ENCODE data around the gene RAI14. TPM values are rescaled to one million over a fixed set of nuclear protein-coding genes. Genes with fewer than 3 reads are reported as not detected.

RAI14 gene
- total and polyA plus RNA-seq, 2 experiments from 2014 or later: 42.2 to 49.6 TPM

DNA sequence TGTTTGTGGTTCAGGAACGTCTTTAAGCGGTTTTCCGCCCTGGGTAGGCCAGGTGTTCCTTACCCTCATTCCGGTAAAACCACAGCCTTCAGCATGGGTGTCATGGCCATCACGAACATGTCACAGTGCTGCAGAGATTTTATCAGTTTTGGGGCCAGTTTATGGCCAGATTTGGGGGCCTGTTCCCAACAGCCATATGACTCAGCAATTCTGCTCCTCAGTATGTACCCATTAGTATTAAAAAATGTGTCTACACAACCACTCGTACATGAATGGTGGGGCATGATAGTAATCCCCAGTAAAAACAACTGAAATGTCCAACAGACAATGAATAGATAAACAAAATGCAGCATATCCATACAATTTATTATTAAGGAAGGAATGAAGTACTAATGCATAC is 130.9 kb downstream of the RAI14 start:
- Histone ChIP-seq H3K36me3 (replicated peaks; ENCODE audit: insufficient read depth, low read depth) (no peaks in the 10 kb centered on the region), H2AFZ (no peak overlapping the region), H3K27me3 (no peaks in the 10 kb centered on the region), H3K27ac (no peak overlapping the region), H3K4me3 (no peak overlapping the region), H3K9me3 (ENCODE audit: low read depth) (no peaks in the 10 kb centered on the region), H3K9me2 (replicated peaks; ENCODE audit: insufficient read depth) (no peaks in the 10 kb centered on the region), H3K4me1 (ENCODE audit: insufficient read depth) (no peaks in the 10 kb centered on the region), H3K4me2 (no peak overlapping the region), H3K79me2 (peaks cover 3% of the 10 kb centered on the region), H4K20me1 (ENCODE audit: insufficient read depth, poor library complexity, severe bottlenecking) (no peaks in the 10 kb centered on the region)
- no peak for DNase-seq (ENCODE audit: low spot score)
- TF ChIP-seq EZH2 (IDR thresholded peaks at IDR 0.05; ENCODE audit: borderline replicate concordance) (no peak), EZH2phosphoT487 (IDR thresholded peaks at IDR 0.05; ENCODE audit: low read depth, severe bottlenecking, unreplicated experiment) (no peak)
- TF ChIP-seq, protein P1, sequence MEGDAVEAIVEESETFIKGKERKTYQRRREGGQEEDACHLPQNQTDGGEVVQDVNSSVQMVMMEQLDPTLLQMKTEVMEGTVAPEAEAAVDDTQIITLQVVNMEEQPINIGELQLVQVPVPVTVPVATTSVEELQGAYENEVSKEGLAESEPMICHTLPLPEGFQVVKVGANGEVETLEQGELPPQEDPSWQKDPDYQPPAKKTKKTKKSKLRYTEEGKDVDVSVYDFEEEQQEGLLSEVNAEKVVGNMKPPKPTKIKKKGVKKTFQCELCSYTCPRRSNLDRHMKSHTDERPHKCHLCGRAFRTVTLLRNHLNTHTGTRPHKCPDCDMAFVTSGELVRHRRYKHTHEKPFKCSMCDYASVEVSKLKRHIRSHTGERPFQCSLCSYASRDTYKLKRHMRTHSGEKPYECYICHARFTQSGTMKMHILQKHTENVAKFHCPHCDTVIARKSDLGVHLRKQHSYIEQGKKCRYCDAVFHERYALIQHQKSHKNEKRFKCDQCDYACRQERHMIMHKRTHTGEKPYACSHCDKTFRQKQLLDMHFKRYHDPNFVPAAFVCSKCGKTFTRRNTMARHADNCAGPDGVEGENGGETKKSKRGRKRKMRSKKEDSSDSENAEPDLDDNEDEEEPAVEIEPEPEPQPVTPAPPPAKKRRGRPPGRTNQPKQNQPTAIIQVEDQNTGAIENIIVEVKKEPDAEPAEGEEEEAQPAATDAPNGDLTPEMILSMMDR (IDR thresholded peaks at IDR 0.05; ENCODE audit: poor library complexity): no peak
- 98% methylated on average over 6 of the region's 6 CpGs for WGBS (ENCODE audit: low lambda C conversion rate, missing lambda C conversion rate)

GRCh38 chr5:34789021-34789531 is 132.9 kb downstream of the RAI14 start:
- Histone ChIP-seq H4K20me1 (ENCODE audit: insufficient read depth, poor library complexity, severe bottlenecking) (no peaks in the 10 kb centered on the region), H3K36me3 (replicated peaks; ENCODE audit: insufficient read depth, low read depth) (no peaks in the 10 kb centered on the region), H3K4me3 (no peak overlapping the region), H3K79me2 (peaks cover 3% of the 10 kb centered on the region), H3K9me3 (ENCODE audit: low read depth) (no peaks in the 10 kb centered on the region), H2AFZ (no peak overlapping the region), H3K4me2 (no peak overlapping the region), H3K27ac (no peak overlapping the region), H3K27me3 (no peaks in the 10 kb centered on the region), H3K9me2 (replicated peaks; ENCODE audit: insufficient read depth) (no peaks in the 10 kb centered on the region), H3K4me1 (ENCODE audit: insufficient read depth) (no peaks in the 10 kb centered on the region)
- WGBS (ENCODE audit: low lambda C conversion rate, missing lambda C conversion rate): 96% methylated on average over 5 of the region's 5 CpGs
- TF ChIP-seq EZH2phosphoT487 (IDR thresholded peaks at IDR 0.05; ENCODE audit: low read depth, severe bottlenecking, unreplicated experiment): no peak
- TF ChIP-seq, protein P1 (IDR thresholded peaks at IDR 0.05; ENCODE audit: poor library complexity): no peak
- no peak for TF ChIP-seq EZH2 (IDR thresholded peaks at IDR 0.05; ENCODE audit: borderline replicate concordance)
- no peak for DNase-seq (ENCODE audit: low spot score)

GRCh38 chr5:34789639-34790038 is 133.5 kb downstream of the RAI14 start:
- no peak overlapping the region for H3K4me3 ChIP-seq
- H3K36me3 ChIP-seq (replicated peaks; ENCODE audit: insufficient read depth, low read depth): no peaks in the 10 kb centered on the region
- H2AFZ ChIP-seq: no peak overlapping the region
- DNase-seq (ENCODE audit: low spot score): no peak
- H3K4me2 ChIP-seq: no peak overlapping the region
- H3K4me1 ChIP-seq (ENCODE audit: insufficient read depth): no peaks in the 10 kb centered on the region
- TF ChIP-seq EZH2 (IDR thresholded peaks at IDR 0.05; ENCODE audit: borderline replicate concordance): no peak
- no peak for TF ChIP-seq EZH2phosphoT487 (IDR thresholded peaks at IDR 0.05; ENCODE audit: low read depth, severe bottlenecking, unreplicated experiment)
- TF ChIP-seq, protein P1 (IDR thresholded peaks at IDR 0.05; ENCODE audit: poor library complexity): no peak
- no peak overlapping the region for H3K27ac ChIP-seq
- H3K9me3 ChIP-seq (ENCODE audit: low read depth): no peaks in the 10 kb centered on the region
- H4K20me1 ChIP-seq (ENCODE audit: insufficient read depth, poor library complexity, severe bottlenecking): no peaks in the 10 kb centered on the region
- H3K9me2 ChIP-seq (replicated peaks; ENCODE audit: insufficient read depth): no peaks in the 10 kb centered on the region
- H3K79me2 ChIP-seq: peaks cover 3% of the 10 kb centered on the region
- WGBS (ENCODE audit: low lambda C conversion rate, missing lambda C conversion rate): 91% methylated on average over 2 of the region's 2 CpGs
- no peaks in the 10 kb centered on the region for H3K27me3 ChIP-seq
